Naive thymus-derived CD4-positive, alpha-beta T cell (primary cell): ENCODE data around the gene PUM2. TPM values are rescaled to one million over a fixed set of nuclear protein-coding genes. Genes with fewer than 3 reads are reported as not detected.

ENCODE experiments used
- ATAC-seq: fragments of 150-1000 bp; cut with Tn5 transposase; 2 replicates; pipeline ENCODE4 v1.10.0; 2021; ENCODE audit warnings: mild to moderate bottlenecking, moderate library complexity
- CTCF ChIA-PET: fragments of 350-600 bp; sonication (Branson Sonifier 250); formaldehyde crosslinking; loops from one replicate; lab custom pipeline; 2021; ENCODE audit warnings: antibody characterized with exemption; lab: Charles Lee
- POLR2A ChIA-PET: fragments of 350-600 bp; sonication (Branson Sonifier 250); formaldehyde crosslinking; loops from one replicate; lab custom pipeline; 2021; ENCODE audit warnings: antibody characterized with exemption, inconsistent platforms; lab: Charles Lee
- DNase-seq, 9 donors: peaks; one replicate each; pipeline versions ENCODE4 v3.0.0 to v3.0.0-alpha.2; 2020 to 2022; ENCODE audit warnings: mixed read lengths in 1 of 9
- H3K27ac ChIP-seq: one replicate; pipeline ENCODE4 v1.7.0; 2013; ENCODE audit warnings: mild to moderate bottlenecking, low read depth, low read length, moderate library complexity
- H3K27me3 ChIP-seq, 2 donors: one replicate each; pipeline ENCODE4 v1.7.0; 2013; ENCODE audit warnings: low read length in 2 of 2, mild to moderate bottlenecking in 2 of 2, moderate library complexity in 2 of 2; ENCODE audit not compliant: control insufficient read depth in 2 of 2, insufficient read depth in 2 of 2
- H3K36me3 ChIP-seq, 3 experiments: 1 replicate in 2 of 3; 2 replicates in 1 of 3; pipeline ENCODE4 v1.7.0; 2013; ENCODE audit warnings: low read length in 3 of 3, mild to moderate bottlenecking in 3 of 3, moderate library complexity in 1 of 3; ENCODE audit not compliant: insufficient read depth in 3 of 3, control insufficient read depth in 2 of 3
- H3K4me1 ChIP-seq, 2 donors: one replicate each; pipeline ENCODE4 v1.7.0; 2013; ENCODE audit warnings: low read length in 2 of 2, mild to moderate bottlenecking in 2 of 2, moderate library complexity in 1 of 2; ENCODE audit not compliant: control insufficient read depth in 2 of 2, insufficient read depth in 2 of 2
- H3K4me3 ChIP-seq: 2 replicates; pipeline ENCODE4 v1.7.0; 2013; ENCODE audit warnings: mild to moderate bottlenecking, low read length
- H3K9me3 ChIP-seq, 3 experiments: 1 replicate in 2 of 3; 2 replicates in 1 of 3; pipeline ENCODE4 v1.7.0; 2013; ENCODE audit warnings: low read length in 3 of 3; ENCODE audit not compliant: control insufficient read depth in 2 of 3
- H3K27ac Mint-ChIP-seq, 9 donors: one replicate each; pipeline ENCODE4 v1.8.0; 2020 to 2022; ENCODE audit warnings: mixed read lengths in 9 of 9, mild to moderate bottlenecking in 8 of 9, moderate library complexity in 5 of 9, inconsistent platforms in 2 of 9
- H3K27me3 Mint-ChIP-seq, 5 donors: one replicate each; pipeline ENCODE4 v1.8.0; 2021 to 2022; ENCODE audit warnings: mixed read lengths in 5 of 5, mild to moderate bottlenecking in 1 of 5
- H3K36me3 Mint-ChIP-seq, 5 donors: one replicate each; pipeline ENCODE4 v1.8.0; 2020 to 2022; ENCODE audit warnings: mixed read lengths in 5 of 5, mild to moderate bottlenecking in 3 of 5, inconsistent platforms in 1 of 5
- H3K4me1 Mint-ChIP-seq, 7 donors: one replicate each; pipeline ENCODE4 v1.8.0; 2020 to 2022; ENCODE audit warnings: mixed read lengths in 7 of 7, mild to moderate bottlenecking in 3 of 7, inconsistent platforms in 1 of 7
- H3K4me3 Mint-ChIP-seq, 10 donors: one replicate each; pipeline ENCODE4 v1.8.0; 2020 to 2022; ENCODE audit warnings: mild to moderate bottlenecking in 10 of 10, mixed read lengths in 10 of 10, moderate library complexity in 6 of 10, inconsistent platforms in 2 of 10
- H3K9me3 Mint-ChIP-seq, 11 donors: one replicate each; pipeline ENCODE4 v1.8.0; 2020 to 2022; ENCODE audit warnings: mixed read lengths in 11 of 11, mild to moderate bottlenecking in 4 of 11, inconsistent platforms in 1 of 11, moderate library complexity in 1 of 11
- intact Hi-C, 2 donors: fragments of 100-400 bp; cut with micrococcal nuclease; formaldehyde crosslinking; loops; one replicate each; pipeline ENCODE4 v1.15.1; 2023
- polyA plus RNA-seq, 2 donors: library from polyadenylated mRNA; unstranded; fragments of 300-500 nt; fragmentation: Illumina TruSeq; gene quantifications; one replicate each; pipeline ENCODE4 v1.2.3, GENCODE V29; 2021
- total RNA-seq, 6 experiments: library from RNA in 5 of 6; stranded (reverse) in 5 of 6; gene quantifications; 1 replicate in 5 of 6; 2 replicates in 1 of 6; pipeline ENCODE4 v1.2.3 and lab custom pipeline; 2021 to 2026

PUM2 gene
- total and polyA plus RNA-seq, 7 experiments from 2014 or later = 19.2 to 178 (median 135) TPM

GRCh38 chr2:20307311-20307710 is 43.3 kb downstream of the PUM2 start:
- no peaks in the 10 kb centered on the region for H3K27me3 ChIP-seq
- H3K4me1 Mint-ChIP-seq = peaks cover 14 to 35% (median 16%) of the 10 kb centered on the region in 7 donors
- no peak for DNase-seq
- H3K36me3 ChIP-seq = peaks cover 0 to 74% (median 12%) of the 10 kb centered on the region in 3 experiments
- H3K27ac ChIP-seq = no peak overlapping the region
- ChIA-PET POLR2A (interaction anchor here (1.0 kb wide), 1 partner anchor 48 kb away, joined by 3 read pairs; no protein-coding TSS in a partner anchor), CTCF (no interaction called here)
- intact Hi-C loops = no loop called here
- peaks cover 0 to 46% (median 20%) of the 10 kb centered on the region in 5 donors for H3K36me3 Mint-ChIP-seq
- no peaks in the 10 kb centered on the region for H3K27me3 Mint-ChIP-seq
- H3K9me3 ChIP-seq = no peaks in the 10 kb centered on the region
- H3K4me3 ChIP-seq = no peak overlapping the region
- no peak for ATAC-seq
- H3K9me3 Mint-ChIP-seq = no peaks in the 10 kb centered on the region
- no peak overlapping the region for H3K4me3 Mint-ChIP-seq
- H3K4me1 ChIP-seq = no peaks in the 10 kb centered on the region
- peak overlapping the region in 2 of 9 donors; percentile 25 to 59 for H3K27ac Mint-ChIP-seq

DNA sequence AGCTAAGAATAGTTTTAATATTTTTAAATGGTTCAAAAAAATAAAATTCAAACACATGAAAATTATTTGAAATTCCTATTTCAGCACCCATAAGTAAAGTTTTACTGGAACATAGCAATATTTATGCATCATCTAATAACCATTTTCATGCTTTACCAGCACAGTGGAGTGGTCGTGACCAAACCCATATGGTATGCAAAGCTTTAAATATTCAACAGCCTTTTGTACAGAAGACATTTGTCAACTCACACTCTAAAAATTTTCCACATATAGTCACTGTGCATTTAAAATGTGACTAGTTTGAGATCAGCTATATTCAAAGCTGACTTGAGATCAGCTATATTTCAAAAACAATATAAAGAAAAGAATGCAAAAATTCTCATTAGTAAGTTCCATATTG is 46.2 kb downstream of the PUM2 start:
- Mint-ChIP-seq H3K4me1 (peaks cover 14 to 32% (median 18%) of the 10 kb centered on the region in 7 donors), H3K36me3 (peaks cover 0 to 49% (median 21%) of the 10 kb centered on the region in 5 donors), H3K4me3 (no peak overlapping the region), H3K27me3 (no peaks in the 10 kb centered on the region), H3K27ac (peak overlapping the region in 1 of 9 donors; percentile 0), H3K9me3 (no peaks in the 10 kb centered on the region)
- intact Hi-C loops = no loop called here
- Histone ChIP-seq H3K9me3 (no peaks in the 10 kb centered on the region), H3K4me3 (no peak overlapping the region), H3K4me1 (no peaks in the 10 kb centered on the region), H3K27ac (no peak overlapping the region), H3K36me3 (peaks cover 0 to 59% (median 5%) of the 10 kb centered on the region in 3 experiments), H3K27me3 (no peaks in the 10 kb centered on the region)
- ChIA-PET POLR2A (no interaction called here), CTCF (no interaction called here)
- ATAC-seq (no peak), DNase-seq (no peak)

GRCh38 chr2:20303966-20304365 is 46.7 kb downstream of the PUM2 start:
- no peak overlapping the region for H3K4me3 ChIP-seq
- peak overlapping the region in 7 of 9 donors; percentile 0 to 38 (median 2) for H3K27ac Mint-ChIP-seq
- peaks cover 0 to 48% (median 21%) of the 10 kb centered on the region in 5 donors for H3K36me3 Mint-ChIP-seq
- H3K4me3 Mint-ChIP-seq = no peak overlapping the region
- peaks cover 14 to 31% (median 18%) of the 10 kb centered on the region in 7 donors for H3K4me1 Mint-ChIP-seq
- ChIA-PET POLR2A (no interaction called here), CTCF (no interaction called here)
- peaks cover 0 to 59% (median 5%) of the 10 kb centered on the region in 3 experiments for H3K36me3 ChIP-seq
- intact Hi-C loops = no loop called here
- no peaks in the 10 kb centered on the region for H3K9me3 Mint-ChIP-seq
- DNase-seq (no peak), ATAC-seq (no peak)
- H3K27me3 Mint-ChIP-seq = no peaks in the 10 kb centered on the region
- H3K9me3 ChIP-seq = no peaks in the 10 kb centered on the region
- no peaks in the 10 kb centered on the region for H3K4me1 ChIP-seq
- H3K27ac ChIP-seq = no peak overlapping the region
- H3K27me3 ChIP-seq = no peaks in the 10 kb centered on the region

GRCh38 chr2:20302019-20302418 is 48.6 kb downstream of the PUM2 start:
- H3K36me3 ChIP-seq = peaks cover 0 to 56% (median 0%) of the 10 kb centered on the region in 3 experiments
- peaks cover 3 to 52% (median 27%) of the 10 kb centered on the region in 5 donors for H3K36me3 Mint-ChIP-seq
- intact Hi-C loops = no loop called here

DNA sequence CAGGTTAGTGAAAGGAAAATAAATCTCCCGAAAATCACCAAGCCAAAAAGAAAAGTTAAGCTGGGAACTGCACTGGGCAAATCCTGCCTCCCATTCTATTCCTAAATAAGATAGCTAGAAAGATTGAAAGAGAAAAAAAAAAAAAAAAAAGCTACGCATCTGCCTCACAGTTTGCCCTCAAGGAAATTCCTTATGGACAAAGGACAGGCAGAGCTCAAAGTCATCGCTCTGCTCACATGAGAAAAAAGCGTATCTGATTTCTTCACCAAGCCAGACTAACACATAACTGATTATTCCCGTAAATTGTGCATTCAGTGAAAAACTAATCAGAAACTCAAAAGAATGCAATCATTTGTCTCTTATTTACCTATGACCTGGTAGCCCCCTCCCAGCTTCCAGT is 50.0 kb downstream of the PUM2 start:
- Histone ChIP-seq H3K4me3 (no peak overlapping the region), H3K27me3 (no peaks in the 10 kb centered on the region), H3K9me3 (no peaks in the 10 kb centered on the region), H3K36me3 (peaks cover 0 to 52% (median 5%) of the 10 kb centered on the region in 3 experiments), H3K4me1 (no peaks in the 10 kb centered on the region), H3K27ac (no peak overlapping the region)
- CTCF ChIA-PET = no interaction called here
- H3K27ac Mint-ChIP-seq = no peak overlapping the region
- peaks cover 12 to 36% (median 17%) of the 10 kb centered on the region in 7 donors for H3K4me1 Mint-ChIP-seq
- no peaks in the 10 kb centered on the region for H3K27me3 Mint-ChIP-seq
- intact Hi-C loops = loop anchor here in 1 of 2 donors (2.0 kb wide), 1 partner anchor 18 kb away; no protein-coding TSS in a partner anchor
- POLR2A ChIA-PET = no interaction called here
- no peak overlapping the region for H3K4me3 Mint-ChIP-seq
- ATAC-seq (no peak), DNase-seq (no peak)
- no peaks in the 10 kb centered on the region for H3K9me3 Mint-ChIP-seq
- peaks cover 3 to 51% (median 29%) of the 10 kb centered on the region in 5 donors for H3K36me3 Mint-ChIP-seq

More at GRCh38 chr2:20302019-20302418, 48.6 kb downstream of the PUM2 start:
- Mint-ChIP-seq H3K27ac (peak overlapping the region in 2 of 9 donors; percentile 5 to 59), H3K4me1 (peaks cover 14 to 36% (median 18%) of the 10 kb centered on the region in 7 donors), H3K4me3 (no peak overlapping the region), H3K27me3 (no peaks in the 10 kb centered on the region), H3K9me3 (no peaks in the 10 kb centered on the region)
- ATAC-seq (no peak), DNase-seq (no peak)
- CTCF ChIA-PET = no interaction called here
- Histone ChIP-seq H3K4me1 (no peaks in the 10 kb centered on the region), H3K9me3 (no peaks in the 10 kb centered on the region), H3K27ac (no peak overlapping the region), H3K4me3 (no peak overlapping the region), H3K27me3 (no peaks in the 10 kb centered on the region)
- POLR2A ChIA-PET = no interaction called here

DNA sequence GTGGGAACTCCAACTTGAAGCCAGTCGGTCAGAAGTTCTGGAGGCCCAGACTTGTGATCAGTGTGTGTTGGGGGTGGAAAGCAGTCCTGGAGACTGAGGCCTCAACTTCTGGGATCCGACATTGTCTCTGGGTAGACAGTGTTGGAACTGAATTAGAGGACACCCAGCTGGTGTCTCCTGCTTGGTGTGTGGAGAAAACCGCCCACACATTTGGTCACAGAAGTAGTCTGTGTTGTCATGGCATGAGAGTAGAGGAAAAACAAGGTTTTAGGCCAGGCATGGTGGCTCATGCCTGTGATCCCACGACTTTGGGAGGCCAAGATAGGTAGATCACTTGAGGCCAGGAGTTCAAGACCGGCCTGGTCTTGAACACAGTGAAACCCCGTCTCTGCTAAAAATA is 51.5 kb downstream of the PUM2 start:
- ChIA-PET CTCF (no interaction called here), POLR2A (no interaction called here)
- Histone ChIP-seq H3K27ac (no peak overlapping the region), H3K9me3 (no peaks in the 10 kb centered on the region), H3K4me1 (no peaks in the 10 kb centered on the region), H3K27me3 (no peaks in the 10 kb centered on the region), H3K36me3 (peaks cover 0 to 63% (median 8%) of the 10 kb centered on the region in 3 experiments), H3K4me3 (no peak overlapping the region)
- Mint-ChIP-seq H3K36me3 (peaks cover 3 to 53% (median 31%) of the 10 kb centered on the region in 5 donors), H3K9me3 (no peaks in the 10 kb centered on the region), H3K4me3 (no peak overlapping the region), H3K27me3 (no peaks in the 10 kb centered on the region), H3K4me1 (peaks cover 11 to 34% (median 16%) of the 10 kb centered on the region in 7 donors), H3K27ac (peak overlapping the region in 3 of 9 donors; percentile 23 to 59 (median 41))
- ATAC-seq = no peak
- intact Hi-C loops = loop anchor here in 1 of 2 donors (5.0 kb wide), 1 partner anchor 47 kb away; no protein-coding TSS in a partner anchor
- no peak for DNase-seq

GRCh38 chr2:20294231-20294630 is 56.4 kb downstream of the PUM2 start:
- peak overlapping the region in 1 of 9 donors; percentile 38 for H3K27ac Mint-ChIP-seq
- H3K4me1 Mint-ChIP-seq = peaks cover 3 to 24% (median 15%) of the 10 kb centered on the region in 7 donors
- peaks cover 7 to 46% (median 26%) of the 10 kb centered on the region in 5 donors for H3K36me3 Mint-ChIP-seq
- no peaks in the 10 kb centered on the region for H3K27me3 Mint-ChIP-seq
- DNase-seq (no peak), ATAC-seq (no peak)
- no peak overlapping the region for H3K4me3 Mint-ChIP-seq
- ChIA-PET POLR2A (no interaction called here), CTCF (no interaction called here)
- no peaks in the 10 kb centered on the region for H3K27me3 ChIP-seq
- peaks cover 6 to 69% (median 8%) of the 10 kb centered on the region in 3 experiments for H3K36me3 ChIP-seq
- no peaks in the 10 kb centered on the region for H3K9me3 Mint-ChIP-seq
- H3K4me3 ChIP-seq = no peak overlapping the region
- intact Hi-C loops = loop anchor here in 1 of 2 donors (2.0 kb wide), 1 partner anchor 13 kb away; no protein-coding TSS in a partner anchor
- H3K9me3 ChIP-seq = no peaks in the 10 kb centered on the region
- no peak overlapping the region for H3K27ac ChIP-seq
- H3K4me1 ChIP-seq = no peaks in the 10 kb centered on the region
